Activated T-helper 2 cell treated with anti-CD3 and anti-CD28 coated beads, Interferon-gamma antibody, Interleukin-2, Interleukin-4, amounts not matched to agents 10 μg/mL and 5 μg/mL and 100 μg/mL, durations not matched to agents 14 hours and 24 hours and 36 hours (primary cell): ENCODE data around the gene TPRN. TPM values are rescaled to one million over a fixed set of nuclear protein-coding genes. Genes with fewer than 3 reads are reported as not detected.
"Not testable (repeated sequence)": the region's sequence is repeated elsewhere in the genome, so short reads cannot be mapped to it uniquely, and the experiment has no call there.

Experiments
- DNase-seq: peaks from one replicate; pipeline ENCODE4 v3.0.0; 2021; ENCODE audit warnings: low spot score
- H3K27ac Mint-ChIP-seq: one replicate; pipeline ENCODE4 v1.8.0; 2021; ENCODE audit warnings: mixed read lengths
- H3K27me3 Mint-ChIP-seq: one replicate; pipeline ENCODE4 v1.8.0; 2021; ENCODE audit warnings: low read depth, mixed read lengths
- H3K36me3 Mint-ChIP-seq: one replicate; pipeline ENCODE4 v1.8.0; 2021; ENCODE audit warnings: low read depth, mixed read lengths
- H3K4me1 Mint-ChIP-seq: one replicate; pipeline ENCODE4 v1.8.0; 2021; ENCODE audit warnings: low read depth, mixed read lengths
- H3K4me3 Mint-ChIP-seq: one replicate; pipeline ENCODE4 v1.8.0; 2021; ENCODE audit warnings: low read depth, mild to moderate bottlenecking, moderate library complexity, mixed read lengths
- H3K9me3 Mint-ChIP-seq: one replicate; pipeline ENCODE4 v1.8.0; 2021; ENCODE audit warnings: mixed read lengths
- intact Hi-C: fragments of 100-400 bp; cut with micrococcal nuclease; formaldehyde crosslinking; loops from one replicate; pipeline ENCODE4 v1.15.1; 2023
- total RNA-seq: library from RNA; stranded (reverse); gene quantifications from 2 replicates; pipeline ENCODE4 v1.2.3, GENCODE V29; 2022

TPRN gene, protein sequence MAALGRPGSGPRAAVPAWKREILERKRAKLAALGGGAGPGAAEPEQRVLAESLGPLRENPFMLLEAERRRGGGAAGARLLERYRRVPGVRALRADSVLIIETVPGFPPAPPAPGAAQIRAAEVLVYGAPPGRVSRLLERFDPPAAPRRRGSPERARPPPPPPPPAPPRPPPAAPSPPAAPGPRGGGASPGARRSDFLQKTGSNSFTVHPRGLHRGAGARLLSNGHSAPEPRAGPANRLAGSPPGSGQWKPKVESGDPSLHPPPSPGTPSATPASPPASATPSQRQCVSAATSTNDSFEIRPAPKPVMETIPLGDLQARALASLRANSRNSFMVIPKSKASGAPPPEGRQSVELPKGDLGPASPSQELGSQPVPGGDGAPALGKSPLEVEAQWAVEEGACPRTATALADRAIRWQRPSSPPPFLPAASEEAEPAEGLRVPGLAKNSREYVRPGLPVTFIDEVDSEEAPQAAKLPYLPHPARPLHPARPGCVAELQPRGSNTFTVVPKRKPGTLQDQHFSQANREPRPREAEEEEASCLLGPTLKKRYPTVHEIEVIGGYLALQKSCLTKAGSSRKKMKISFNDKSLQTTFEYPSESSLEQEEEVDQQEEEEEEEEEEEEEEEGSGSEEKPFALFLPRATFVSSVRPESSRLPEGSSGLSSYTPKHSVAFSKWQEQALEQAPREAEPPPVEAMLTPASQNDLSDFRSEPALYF
- total RNA-seq = 16.4 and 18.2 TPM in 2 replicates

DNA sequence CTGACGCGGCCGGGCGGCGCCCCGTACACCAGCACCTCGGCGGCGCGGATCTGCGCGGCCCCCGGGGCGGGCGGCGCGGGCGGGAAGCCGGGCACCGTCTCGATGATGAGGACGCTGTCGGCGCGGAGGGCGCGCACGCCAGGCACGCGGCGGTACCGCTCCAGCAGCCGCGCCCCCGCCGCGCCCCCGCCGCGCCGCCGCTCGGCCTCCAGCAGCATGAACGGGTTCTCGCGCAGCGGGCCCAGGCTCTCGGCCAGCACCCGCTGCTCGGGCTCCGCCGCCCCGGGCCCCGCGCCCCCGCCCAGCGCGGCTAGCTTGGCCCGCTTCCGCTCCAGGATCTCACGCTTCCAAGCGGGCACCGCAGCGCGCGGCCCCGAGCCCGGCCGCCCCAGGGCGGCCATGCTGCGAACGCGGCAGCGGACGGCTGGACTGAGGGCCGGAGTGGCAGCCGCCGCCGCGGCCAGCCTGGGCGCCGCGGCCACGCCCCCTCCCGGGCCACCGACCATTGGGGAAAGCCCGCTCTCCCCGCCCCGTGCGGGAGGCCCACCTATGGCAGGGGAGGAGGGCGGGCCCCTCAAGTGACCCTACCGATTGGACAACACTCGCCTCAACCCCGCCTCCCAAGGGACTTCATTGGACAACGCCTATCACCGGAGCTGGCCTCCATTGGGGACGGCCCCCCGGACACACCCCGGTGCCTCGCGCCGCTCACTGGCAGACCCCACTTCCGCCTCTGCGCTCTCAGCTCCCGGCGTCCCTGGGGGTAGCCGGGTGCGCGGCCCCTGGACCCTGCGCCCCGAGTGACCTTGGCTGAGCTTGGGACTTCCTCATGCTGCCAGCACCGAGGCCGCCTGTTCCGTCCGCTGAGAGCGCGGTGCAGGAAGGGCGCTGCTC is at the start of gene TPRN:
TSS of gene TPRN (minus strand) at position 431 of the 894 bp plus-strand sequence. CDS start at position 401, 30 bp downstream.
- no peaks in the 10 kb centered on the region for H3K9me3 Mint-ChIP-seq
- intact Hi-C loops = loop anchor here (1.0 to 5.0 kb wide), 3 partner anchors 12 to 73 kb away; partner anchors contain the start of genes ANAPC2 and SSNA1
- peak; percentile 99 for DNase-seq
- H3K4me1 Mint-ChIP-seq = peaks cover 20% of the 10 kb centered on the region
- peak within 1 kb of the TSS; percentile 69 for H3K27ac Mint-ChIP-seq
- no peaks in the 10 kb centered on the region for H3K27me3 Mint-ChIP-seq
- H3K36me3 Mint-ChIP-seq = peaks cover 9% of the 10 kb centered on the region
- H3K4me3 Mint-ChIP-seq = peak within 1 kb of the TSS; percentile 83

DNA sequence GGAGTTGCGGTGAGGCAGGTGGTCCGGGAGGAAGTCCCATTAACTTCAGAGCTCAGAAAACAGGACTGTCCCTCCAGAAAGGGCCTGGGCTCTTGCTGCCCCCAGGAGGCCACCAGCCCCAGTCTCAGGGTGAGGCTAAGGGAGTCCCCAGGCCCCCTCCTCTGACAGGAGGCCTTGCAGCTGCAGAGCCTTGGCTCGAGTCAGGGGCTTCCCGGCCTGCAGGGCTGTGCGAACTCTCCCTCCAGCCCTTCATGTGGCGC is 47.3 kb upstream of the TPRN start:
- Mint-ChIP-seq H3K4me1 (peaks cover 3% of the 10 kb centered on the region), H3K27ac (no peak overlapping the region), H3K36me3 (peaks cover 12% of the 10 kb centered on the region), H3K4me3 (no peak overlapping the region), H3K27me3 (no peaks in the 10 kb centered on the region), H3K9me3 (no peaks in the 10 kb centered on the region)
- DNase-seq = no peak
- intact Hi-C loops = no loop called here

DNA sequence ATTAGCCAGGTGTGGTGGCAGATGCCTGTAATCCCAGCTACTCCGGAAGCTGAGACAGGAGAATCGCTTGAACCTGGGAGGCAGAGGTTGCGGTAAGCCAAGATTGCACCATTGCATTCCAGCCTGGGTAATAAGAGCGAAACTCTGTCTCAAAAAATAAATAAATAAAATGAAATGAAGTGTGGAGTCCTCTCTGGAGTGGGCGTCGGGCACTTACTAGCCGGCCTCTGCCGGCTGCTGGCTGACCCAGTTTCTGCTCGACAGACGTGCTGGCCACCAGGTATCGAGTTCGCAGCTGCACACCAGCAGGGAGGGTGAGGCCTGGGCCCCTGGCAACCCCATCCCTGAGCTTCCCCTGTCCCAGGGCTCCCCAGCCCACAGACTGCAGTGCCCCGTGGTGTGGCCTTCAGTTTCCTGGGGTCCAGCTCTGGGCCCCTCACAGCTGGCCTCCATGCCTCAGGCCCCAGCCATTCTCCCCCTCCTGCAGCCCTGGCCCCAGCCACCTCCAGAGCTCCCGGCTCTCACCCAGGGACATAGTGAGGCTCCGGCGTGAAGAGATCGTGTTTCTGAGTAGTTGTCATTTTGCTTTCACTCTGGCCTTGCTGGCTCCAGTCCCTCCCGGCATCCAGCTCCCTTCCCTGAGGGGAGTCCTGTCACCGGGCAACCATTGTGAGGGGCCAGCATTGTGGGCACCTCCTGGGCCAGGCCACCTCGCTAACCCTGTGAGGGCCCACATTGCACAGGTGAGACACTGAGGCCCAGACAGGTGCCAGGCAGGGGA is 46.8 kb upstream of the TPRN start:
- Mint-ChIP-seq H3K4me3 (no peak overlapping the region), H3K27ac (no peak overlapping the region), H3K27me3 (no peaks in the 10 kb centered on the region), H3K36me3 (peaks cover 18% of the 10 kb centered on the region), H3K4me1 (peaks cover 9% of the 10 kb centered on the region), H3K9me3 (no peaks in the 10 kb centered on the region)
- no peak for DNase-seq
- intact Hi-C loops = no loop called here

DNA sequence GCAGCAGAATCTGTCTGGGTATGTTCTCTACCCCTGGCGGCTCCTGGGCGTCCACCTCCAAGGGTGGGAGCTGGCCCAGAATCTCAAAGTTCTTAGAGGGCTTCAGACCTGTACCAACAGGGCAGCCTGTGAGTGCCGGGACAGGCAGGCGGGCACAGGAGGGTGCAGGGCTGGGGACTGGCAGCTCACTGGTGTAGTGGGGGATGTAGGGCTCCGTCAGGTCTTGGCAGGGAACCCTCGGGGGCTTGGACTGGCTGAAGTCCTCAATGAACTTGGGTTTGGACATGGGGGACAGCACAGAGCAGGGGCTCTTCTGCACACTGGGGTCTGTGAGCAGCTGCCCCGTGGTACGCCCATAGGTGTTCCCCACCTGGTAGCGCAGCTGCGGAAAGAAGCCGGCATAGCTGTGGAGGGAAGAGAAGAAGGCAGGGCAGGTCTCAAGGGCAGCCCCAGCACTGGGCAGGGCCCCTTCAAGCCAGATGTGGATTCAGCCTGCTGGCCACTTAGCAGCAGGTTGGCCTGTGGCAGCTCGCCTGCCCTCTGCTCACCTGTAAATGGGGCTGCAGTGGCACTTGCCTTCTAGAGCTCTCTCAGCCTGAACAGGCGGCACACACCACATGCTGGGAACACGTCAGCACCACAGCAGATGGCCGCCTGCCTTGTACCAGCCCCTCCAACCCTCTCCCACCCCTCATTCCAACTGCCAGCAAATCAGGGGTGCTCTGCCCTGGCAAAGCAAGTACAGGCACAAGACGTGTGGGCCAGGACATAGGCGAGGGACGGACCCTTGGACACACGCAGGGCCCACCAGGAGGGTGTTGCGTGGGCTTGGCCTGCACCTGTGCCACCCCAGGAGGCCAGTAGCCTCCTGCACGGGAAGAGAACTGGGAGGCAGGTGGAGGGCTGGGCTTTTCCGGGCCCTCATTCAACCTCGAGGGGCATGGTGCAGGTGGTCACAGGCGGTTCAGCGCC is 45.2 kb upstream of the TPRN start:
- Mint-ChIP-seq H3K9me3 (no peaks in the 10 kb centered on the region), H3K27me3 (no peaks in the 10 kb centered on the region), H3K27ac (no peak overlapping the region), H3K36me3 (peaks cover 27% of the 10 kb centered on the region), H3K4me3 (no peak overlapping the region), H3K4me1 (peaks cover 10% of the 10 kb centered on the region)
- DNase-seq = no peak
- intact Hi-C loops = no loop called here

DNA sequence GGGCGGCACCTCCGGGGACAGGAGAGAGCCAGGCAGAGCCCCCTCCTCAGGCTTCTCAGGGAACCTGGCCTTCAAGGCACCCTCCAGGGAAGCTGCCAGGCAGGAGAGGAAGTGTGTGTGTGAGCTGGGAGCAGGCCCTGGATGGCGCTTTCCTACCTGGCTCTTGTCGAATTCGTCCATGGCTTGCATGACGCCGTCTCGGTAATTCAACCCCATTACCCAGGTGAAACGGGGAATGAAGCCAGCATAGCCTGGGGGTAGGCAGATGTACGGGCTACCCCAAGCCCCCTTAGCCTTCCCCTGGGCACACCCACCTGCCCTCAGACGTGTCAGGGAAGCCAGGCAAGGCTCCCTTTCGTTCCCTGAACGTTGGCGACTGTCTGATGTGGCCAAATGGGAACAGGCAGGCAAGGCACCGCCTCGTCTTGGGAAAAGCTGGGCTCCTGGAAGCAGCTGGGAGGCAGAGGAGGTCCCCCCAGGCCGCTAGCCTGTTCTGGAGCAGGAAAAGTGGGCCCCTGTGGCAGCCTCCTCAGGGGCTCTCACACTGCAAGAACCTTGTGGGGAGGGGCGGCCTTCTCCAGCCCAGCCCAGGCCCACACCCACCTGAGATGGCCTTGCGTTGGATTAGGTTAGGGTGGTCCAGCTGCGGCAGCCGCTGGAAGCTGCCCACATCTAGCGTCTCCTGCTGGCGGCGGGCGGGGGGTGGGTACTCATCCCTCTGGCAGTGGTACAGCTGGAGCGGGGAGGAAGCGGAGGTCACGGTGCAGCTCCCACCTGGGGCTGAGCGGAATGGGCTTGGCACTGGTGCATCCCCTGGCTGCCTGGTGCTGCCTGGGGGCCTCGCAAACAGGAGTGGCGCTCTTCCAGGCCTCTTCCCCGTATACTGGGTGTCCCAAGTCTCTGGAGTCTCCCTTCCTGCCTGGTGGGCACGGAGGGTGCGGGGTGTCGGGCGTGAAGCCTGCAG is 44.2 kb upstream of the TPRN start:
- Mint-ChIP-seq H3K27ac (no peak overlapping the region), H3K4me1 (peaks cover 10% of the 10 kb centered on the region), H3K36me3 (peaks cover 27% of the 10 kb centered on the region), H3K9me3 (no peaks in the 10 kb centered on the region), H3K27me3 (no peaks in the 10 kb centered on the region), H3K4me3 (no peak overlapping the region)
- intact Hi-C loops = loop anchor here (5.0 kb wide), 1 partner anchor 117 kb away; no protein-coding TSS in a partner anchor
- DNase-seq = no peak

DNA sequence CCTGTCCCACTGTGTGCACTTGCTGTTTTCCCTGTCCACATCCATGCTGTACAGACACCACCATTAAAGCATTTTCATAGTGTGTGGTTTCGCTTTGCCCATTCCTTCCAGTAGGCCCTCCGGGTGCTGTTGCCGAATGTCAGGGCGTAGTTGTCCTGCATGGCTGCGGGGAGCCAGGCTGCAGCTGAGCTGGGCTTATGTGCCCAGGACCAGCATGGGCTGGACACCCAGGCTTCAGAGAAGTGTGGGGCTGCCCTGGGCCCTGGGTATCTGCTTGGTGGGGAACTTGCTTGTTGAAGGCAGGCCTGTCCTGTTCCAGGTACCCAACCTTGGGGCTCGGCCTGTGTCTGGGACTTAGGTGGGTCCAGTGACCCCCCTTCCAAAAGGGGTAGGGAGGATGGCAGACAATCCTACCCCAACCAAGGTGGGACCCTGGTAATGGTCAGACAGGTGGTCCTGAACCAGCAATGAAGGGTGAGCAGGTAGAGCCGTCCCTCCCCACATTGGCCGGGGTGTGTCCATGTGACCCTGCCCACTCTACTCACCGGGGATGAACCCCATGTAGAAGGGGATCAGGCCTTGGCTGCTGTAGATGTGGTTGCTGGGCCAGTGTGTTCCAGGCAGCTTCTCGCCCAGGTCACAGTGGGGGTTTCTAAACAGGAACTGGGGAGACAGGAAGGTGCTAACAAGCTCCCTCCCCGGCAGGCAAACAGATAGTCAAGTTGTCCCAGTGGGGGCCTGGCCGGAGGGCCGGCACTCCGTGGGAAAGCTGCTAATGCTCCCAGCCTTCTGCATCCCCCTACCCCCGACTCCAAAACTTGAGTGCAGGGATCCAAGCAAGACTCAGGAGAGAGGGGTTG is 43.3 kb upstream of the TPRN start:
- peak overlapping the region; percentile 33 for H3K27ac Mint-ChIP-seq
- no peaks in the 10 kb centered on the region for H3K27me3 Mint-ChIP-seq
- no peaks in the 10 kb centered on the region for H3K9me3 Mint-ChIP-seq
- intact Hi-C loops = loop anchor here (5.0 kb wide), 1 partner anchor 117 kb away; no protein-coding TSS in a partner anchor
- peaks cover 13% of the 10 kb centered on the region for H3K4me1 Mint-ChIP-seq
- H3K36me3 Mint-ChIP-seq = peaks cover 27% of the 10 kb centered on the region
- H3K4me3 Mint-ChIP-seq = peak overlapping the region; percentile 85
- no peak for DNase-seq

DNA sequence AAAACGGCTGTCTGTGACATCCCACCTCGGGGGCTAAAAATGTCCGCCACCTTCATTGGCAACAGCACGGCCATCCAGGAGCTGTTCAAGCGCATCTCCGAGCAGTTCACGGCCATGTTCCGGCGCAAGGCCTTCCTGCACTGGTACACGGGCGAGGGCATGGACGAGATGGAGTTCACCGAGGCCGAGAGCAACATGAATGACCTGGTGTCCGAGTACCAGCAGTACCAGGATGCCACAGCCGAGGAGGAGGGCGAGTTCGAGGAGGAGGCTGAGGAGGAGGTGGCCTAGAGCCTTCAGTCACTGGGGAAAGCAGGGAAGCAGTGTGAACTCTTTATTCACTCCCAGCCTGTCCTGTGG is 42.7 kb upstream of the TPRN start:
- H3K9me3 Mint-ChIP-seq, DNase-seq, H3K27me3 Mint-ChIP-seq, H3K27ac Mint-ChIP-seq: not testable (repeated sequence)
- Mint-ChIP-seq H3K4me3 (peak overlapping the region; percentile 85), H3K4me1 (peaks cover 14% of the 10 kb centered on the region), H3K36me3 (peaks cover 27% of the 10 kb centered on the region)
- intact Hi-C loops = loop anchor here (5.0 kb wide), 1 partner anchor 116 kb away; no protein-coding TSS in a partner anchor

DNA sequence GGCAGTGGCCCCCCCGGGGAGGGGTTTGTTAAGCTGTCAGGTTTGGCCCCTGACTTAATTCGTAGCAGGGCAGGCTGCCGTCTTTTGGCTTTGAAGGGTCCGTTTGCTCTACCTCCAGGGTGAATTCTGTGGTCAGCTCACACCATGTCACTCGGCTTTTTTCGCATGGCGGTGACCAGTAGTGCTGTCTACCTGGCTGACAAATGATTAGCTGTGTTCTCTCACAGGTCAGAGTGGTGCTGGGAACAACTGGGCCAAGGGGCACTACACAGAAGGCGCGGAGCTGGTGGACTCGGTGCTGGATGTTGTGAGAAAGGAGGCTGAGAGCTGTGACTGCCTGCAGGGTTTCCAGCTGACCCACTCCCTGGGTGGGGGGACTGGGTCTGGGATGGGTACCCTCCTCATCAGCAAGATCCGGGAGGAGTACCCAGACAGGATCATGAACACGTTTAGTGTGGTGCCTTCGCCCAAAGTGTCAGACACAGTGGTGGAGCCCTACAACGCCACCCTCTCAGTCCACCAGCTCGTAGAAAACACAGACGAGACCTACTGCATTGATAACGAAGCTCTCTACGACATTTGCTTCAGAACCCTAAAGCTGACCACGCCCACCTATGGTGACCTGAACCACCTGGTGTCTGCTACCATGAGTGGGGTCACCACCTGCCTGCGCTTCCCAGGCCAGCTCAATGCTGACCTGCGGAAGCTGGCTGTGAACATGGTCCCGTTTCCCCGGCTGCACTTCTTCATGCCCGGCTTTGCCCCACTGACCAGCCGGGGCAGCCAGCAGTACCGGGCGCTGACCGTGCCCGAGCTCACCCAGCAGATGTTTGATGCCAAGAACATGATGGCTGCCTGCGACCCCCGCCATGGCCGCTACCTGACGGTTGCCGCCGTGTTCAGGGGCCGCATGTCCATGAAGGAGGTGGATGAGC is 42.0 kb upstream of the TPRN start:
- intact Hi-C loops = loop anchor here (5.0 kb wide), 1 partner anchor 115 kb away; no protein-coding TSS in a partner anchor
- peaks cover 14% of the 10 kb centered on the region for H3K4me1 Mint-ChIP-seq
- peak overlapping the region; percentile 85 for H3K4me3 Mint-ChIP-seq
- H3K36me3 Mint-ChIP-seq = peaks cover 27% of the 10 kb centered on the region
- DNase-seq = no peak
- H3K9me3 Mint-ChIP-seq = no peaks in the 10 kb centered on the region
- no peaks in the 10 kb centered on the region for H3K27me3 Mint-ChIP-seq
- peak overlapping the region; percentile 55 for H3K27ac Mint-ChIP-seq

DNA sequence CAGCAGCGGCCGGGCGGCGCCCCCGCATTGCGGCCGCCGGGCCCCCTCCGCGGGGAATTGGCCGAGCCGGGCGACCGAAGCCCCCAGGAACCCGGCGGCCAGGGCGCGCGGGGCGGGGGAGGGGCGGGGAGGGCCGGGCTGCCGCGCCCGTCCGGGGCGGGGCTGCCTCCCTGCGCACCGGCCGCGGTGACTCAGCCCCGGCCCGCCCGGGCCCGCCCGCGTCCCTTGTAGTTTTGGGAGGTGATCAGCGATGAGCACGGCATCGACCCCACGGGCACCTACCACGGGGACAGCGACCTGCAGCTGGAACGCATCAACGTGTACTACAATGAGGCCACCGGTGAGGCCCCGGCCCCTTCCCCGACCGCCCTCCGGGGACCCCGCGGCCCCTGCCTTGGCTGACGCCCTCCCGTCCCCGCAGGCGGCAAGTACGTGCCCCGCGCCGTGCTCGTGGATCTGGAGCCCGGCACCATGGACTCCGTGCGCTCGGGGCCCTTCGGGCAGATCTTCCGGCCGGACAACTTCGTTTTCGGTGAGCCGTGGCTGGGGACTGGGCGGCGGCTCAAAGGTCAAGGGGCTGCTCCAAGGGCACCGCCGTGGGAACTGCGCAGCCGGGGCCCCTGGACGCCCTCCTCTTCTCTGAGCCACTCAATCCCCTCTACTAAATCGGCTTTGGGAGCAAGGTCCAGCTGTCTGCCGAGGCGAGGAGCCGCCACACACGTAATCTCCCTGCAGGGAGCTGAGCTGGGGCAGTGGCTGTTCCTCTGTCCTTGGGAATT is 41.1 kb upstream of the TPRN start:
- DNase-seq = peak; percentile 63
- intact Hi-C loops = loop anchor here (1.0 to 5.0 kb wide), 3 partner anchors 14 to 114 kb away; partner anchors contain the start of gene NELFB
- Mint-ChIP-seq H3K36me3 (peaks cover 27% of the 10 kb centered on the region), H3K9me3 (no peaks in the 10 kb centered on the region), H3K27ac (no peak overlapping the region), H3K27me3 (no peaks in the 10 kb centered on the region), H3K4me3 (peak overlapping the region; percentile 85), H3K4me1 (peaks cover 14% of the 10 kb centered on the region)
